ENCODE data around the gene TNMD. TPM values are rescaled to one million over a fixed set of nuclear protein-coding genes. Genes with fewer than 3 reads are reported as not detected.

The TNMD gene
- total RNA-seq, 1 experiment from 2014 or later: not detected

DNA sequence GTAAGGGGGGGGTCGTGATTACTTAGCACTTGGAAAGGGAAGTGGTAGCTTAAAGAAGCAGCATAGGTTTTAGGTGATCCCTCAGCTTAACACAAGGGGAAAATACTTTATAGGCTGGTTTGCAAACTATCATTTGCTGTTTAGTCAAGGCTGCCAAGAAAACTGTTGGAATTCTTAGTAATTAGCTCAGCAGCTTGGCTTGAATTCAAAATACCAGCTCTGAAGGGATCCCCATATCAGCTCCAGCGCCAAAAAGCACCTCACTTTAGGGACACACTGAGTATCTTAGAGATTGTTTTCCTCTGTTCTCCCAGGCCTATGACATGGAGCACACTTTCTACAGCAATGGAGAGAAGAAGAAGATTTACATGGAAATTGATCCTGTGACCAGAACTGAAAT is 8.8 kb downstream of the TNMD start:
- DNase-seq (no peak), ATAC-seq (no peak)
- no TSS peak for BruUV-seq (replicated peaks)
- TF ChIP-seq EZH2phosphoT487 (IDR thresholded peaks at IDR 0.05; ENCODE audit: borderline replicate concordance, low read length) (no peak), EZH2 (IDR thresholded peaks at IDR 0.05; ENCODE audit: low read length, unreplicated experiment) (no peak)
- TF ChIP-seq, protein P1, sequence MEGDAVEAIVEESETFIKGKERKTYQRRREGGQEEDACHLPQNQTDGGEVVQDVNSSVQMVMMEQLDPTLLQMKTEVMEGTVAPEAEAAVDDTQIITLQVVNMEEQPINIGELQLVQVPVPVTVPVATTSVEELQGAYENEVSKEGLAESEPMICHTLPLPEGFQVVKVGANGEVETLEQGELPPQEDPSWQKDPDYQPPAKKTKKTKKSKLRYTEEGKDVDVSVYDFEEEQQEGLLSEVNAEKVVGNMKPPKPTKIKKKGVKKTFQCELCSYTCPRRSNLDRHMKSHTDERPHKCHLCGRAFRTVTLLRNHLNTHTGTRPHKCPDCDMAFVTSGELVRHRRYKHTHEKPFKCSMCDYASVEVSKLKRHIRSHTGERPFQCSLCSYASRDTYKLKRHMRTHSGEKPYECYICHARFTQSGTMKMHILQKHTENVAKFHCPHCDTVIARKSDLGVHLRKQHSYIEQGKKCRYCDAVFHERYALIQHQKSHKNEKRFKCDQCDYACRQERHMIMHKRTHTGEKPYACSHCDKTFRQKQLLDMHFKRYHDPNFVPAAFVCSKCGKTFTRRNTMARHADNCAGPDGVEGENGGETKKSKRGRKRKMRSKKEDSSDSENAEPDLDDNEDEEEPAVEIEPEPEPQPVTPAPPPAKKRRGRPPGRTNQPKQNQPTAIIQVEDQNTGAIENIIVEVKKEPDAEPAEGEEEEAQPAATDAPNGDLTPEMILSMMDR (conservative IDR thresholded peaks at IDR 0.05; ENCODE audit: low read depth, low read length): no peak
- Histone ChIP-seq H3K9ac (ENCODE audit: low read length) (no peak overlapping the region), H2AFZ (ENCODE audit: low read length) (no peak overlapping the region), H3K27ac (ENCODE audit: low read length) (no peak overlapping the region), H3F3A (ENCODE audit: low read length, unreplicated experiment) (no peaks in the 10 kb centered on the region), H3K4me1 (ENCODE audit: insufficient read depth, low read length) (no peaks in the 10 kb centered on the region), H3K9me2 (replicated peaks; ENCODE audit: low read length) (no peaks in the 10 kb centered on the region), H3K9me3 (ENCODE audit: low read length) (no peaks in the 10 kb centered on the region), H4K20me1 (ENCODE audit: low read length) (no peaks in the 10 kb centered on the region), H3K4me3 (ENCODE audit: low read length) (no peak overlapping the region), H3K27me3 (ENCODE audit: low read length) (peaks cover 36% of the 10 kb centered on the region), H3K79me2 (ENCODE audit: low read length) (no peaks in the 10 kb centered on the region), H3K36me3 (ENCODE audit: low read depth, low read length) (no peaks in the 10 kb centered on the region), H3K4me2 (ENCODE audit: low read length) (no peak overlapping the region)
- POLR2A ChIA-PET (ENCODE audit: unreplicated experiment): no interaction called here
- CTCF ChIA-PET: no interaction called here
- intact Hi-C loops (cut with micrococcal nuclease): no loop called here

DNA sequence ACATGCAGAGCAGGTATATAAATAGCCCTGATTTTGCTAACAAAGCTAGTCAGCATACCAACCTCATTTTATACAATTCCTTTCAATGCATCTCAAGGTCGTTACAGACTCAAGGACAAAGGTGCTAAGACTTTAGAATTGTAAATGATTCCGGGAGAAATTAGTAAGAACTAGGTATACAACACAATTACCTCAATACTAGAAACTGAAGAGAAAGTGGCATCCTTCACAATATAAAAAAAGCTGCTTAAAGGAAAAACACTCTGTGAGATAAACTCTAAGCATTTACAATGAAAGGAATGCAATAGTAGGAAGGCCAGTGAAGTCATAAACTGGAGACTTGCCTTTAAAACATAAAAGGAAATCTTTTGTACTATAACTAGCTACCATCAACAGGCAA is 11.9 kb downstream of the TNMD start:
- no peak overlapping the region for H3K9ac ChIP-seq (ENCODE audit: low read length)
- no peaks in the 10 kb centered on the region for H3K79me2 ChIP-seq (ENCODE audit: low read length)
- no peaks in the 10 kb centered on the region for H4K20me1 ChIP-seq (ENCODE audit: low read length)
- no peaks in the 10 kb centered on the region for H3K9me3 ChIP-seq (ENCODE audit: low read length)
- no peaks in the 10 kb centered on the region for H3F3A ChIP-seq (ENCODE audit: low read length, unreplicated experiment)
- no peaks in the 10 kb centered on the region for H3K36me3 ChIP-seq (ENCODE audit: low read depth, low read length)
- TF ChIP-seq EZH2phosphoT487 (IDR thresholded peaks at IDR 0.05; ENCODE audit: borderline replicate concordance, low read length) (no peak), EZH2 (IDR thresholded peaks at IDR 0.05; ENCODE audit: low read length, unreplicated experiment) (no peak)
- TF ChIP-seq, protein P1 (conservative IDR thresholded peaks at IDR 0.05; ENCODE audit: low read depth, low read length): no peak
- H3K4me1 ChIP-seq (ENCODE audit: insufficient read depth, low read length): no peaks in the 10 kb centered on the region
- POLR2A ChIA-PET (ENCODE audit: unreplicated experiment): no interaction called here
- peaks cover 34% of the 10 kb centered on the region for H3K27me3 ChIP-seq (ENCODE audit: low read length)
- ATAC-seq (no peak), DNase-seq (no peak)
- H3K9me2 ChIP-seq (replicated peaks; ENCODE audit: low read length): no peaks in the 10 kb centered on the region
- no peak overlapping the region for H2AFZ ChIP-seq (ENCODE audit: low read length)
- intact Hi-C loops (cut with micrococcal nuclease): no loop called here
- BruUV-seq (replicated peaks): no TSS peak
- no peak overlapping the region for H3K4me3 ChIP-seq (ENCODE audit: low read length)
- H3K27ac ChIP-seq (ENCODE audit: low read length): no peak overlapping the region
- CTCF ChIA-PET: no interaction called here
- H3K4me2 ChIP-seq (ENCODE audit: low read length): no peak overlapping the region

DNA sequence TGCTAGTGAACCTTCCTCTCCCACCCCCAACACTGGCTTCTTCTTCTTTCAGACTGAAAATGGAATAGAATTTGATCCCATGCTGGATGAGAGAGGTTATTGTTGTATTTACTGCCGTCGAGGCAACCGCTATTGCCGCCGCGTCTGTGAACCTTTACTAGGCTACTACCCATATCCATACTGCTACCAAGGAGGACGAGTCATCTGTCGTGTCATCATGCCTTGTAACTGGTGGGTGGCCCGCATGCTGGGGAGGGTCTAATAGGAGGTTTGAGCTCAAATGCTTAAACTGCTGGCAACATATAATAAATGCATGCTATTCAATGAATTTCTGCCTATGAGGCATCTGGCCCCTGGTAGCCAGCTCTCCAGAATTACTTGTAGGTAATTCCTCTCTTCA is 14.7 kb downstream of the TNMD start:
- Histone ChIP-seq H3K27ac (ENCODE audit: low read length) (no peak overlapping the region), H3F3A (ENCODE audit: low read length, unreplicated experiment) (no peaks in the 10 kb centered on the region), H3K79me2 (ENCODE audit: low read length) (no peaks in the 10 kb centered on the region), H3K27me3 (ENCODE audit: low read length) (peaks cover 30% of the 10 kb centered on the region), H4K20me1 (ENCODE audit: low read length) (no peaks in the 10 kb centered on the region), H3K4me2 (ENCODE audit: low read length) (no peak overlapping the region), H3K36me3 (ENCODE audit: low read depth, low read length) (no peaks in the 10 kb centered on the region), H3K4me3 (ENCODE audit: low read length) (no peak overlapping the region), H3K9ac (ENCODE audit: low read length) (no peak overlapping the region), H3K4me1 (ENCODE audit: insufficient read depth, low read length) (no peaks in the 10 kb centered on the region), H2AFZ (ENCODE audit: low read length) (no peak overlapping the region), H3K9me3 (ENCODE audit: low read length) (no peaks in the 10 kb centered on the region), H3K9me2 (replicated peaks; ENCODE audit: low read length) (no peaks in the 10 kb centered on the region)
- POLR2A ChIA-PET (ENCODE audit: unreplicated experiment): no interaction called here
- no peak for DNase-seq
- CTCF ChIA-PET: no interaction called here
- TF ChIP-seq, protein P1 (conservative IDR thresholded peaks at IDR 0.05; ENCODE audit: low read depth, low read length): no peak
- TF ChIP-seq EZH2 (IDR thresholded peaks at IDR 0.05; ENCODE audit: low read length, unreplicated experiment) (no peak), EZH2phosphoT487 (IDR thresholded peaks at IDR 0.05; ENCODE audit: borderline replicate concordance, low read length) (no peak)
- BruUV-seq (replicated peaks): no TSS peak
- intact Hi-C loops (cut with micrococcal nuclease): no loop called here
- no peak for ATAC-seq

Measured in PC-3 (cell line).